ENCODE measurements around the gene SKOR1. TPM values are rescaled to one million over a fixed set of nuclear protein-coding genes. Genes with fewer than 3 reads are reported as not detected.

SKOR1 gene
- polyA plus RNA-seq, 1 of the 3 experiments (the other 2 are of a cell fraction) = 0.26 TPM

DNA sequence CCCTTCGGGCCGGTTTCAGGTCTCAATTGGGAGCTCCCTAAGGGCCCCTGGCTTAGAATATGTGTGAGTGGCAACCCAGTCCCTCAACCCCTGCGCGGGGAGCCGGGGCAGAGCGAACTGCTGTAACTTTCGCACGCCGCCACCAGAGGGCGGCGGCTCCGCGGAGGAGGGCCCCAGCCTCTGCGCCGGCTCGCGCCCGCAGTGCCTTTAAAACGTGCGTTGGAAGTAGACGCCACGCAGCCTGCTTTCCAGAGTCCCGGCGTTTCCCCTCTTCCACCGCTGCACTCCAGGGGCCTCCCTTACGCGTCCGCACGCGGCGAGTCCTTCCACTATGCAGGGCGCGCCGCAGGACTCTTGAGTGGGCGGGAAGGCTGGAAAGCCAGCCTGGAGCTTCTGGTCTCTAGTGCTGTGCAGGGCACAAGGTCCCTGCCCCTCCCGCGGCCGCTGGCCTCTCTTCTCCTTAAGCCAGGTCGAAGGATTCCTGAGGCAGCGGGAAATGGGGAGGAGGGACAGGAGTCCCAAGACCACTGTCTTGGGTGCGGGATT, 38.2 kb downstream of the SKOR1 start:
- CTCF ChIA-PET = interaction anchor here (0.6 to 4.7 kb wide), 72 partner anchors 10 to 917 kb away, joined by 3 to 73 read pairs (median 4); partner anchors contain the start of genes CLN6 and PIAS1
- no peaks in the 10 kb centered on the region for H3K36me3 ChIP-seq (replicated peaks in 1 of 2; ENCODE audit: control insufficient read depth in 1 of 2, insufficient read depth in 2 of 2, low read length in 1 of 2)
- no peak overlapping the region for H3K27ac ChIP-seq (ENCODE audit: low read depth in 2 of 2, low read length in 1 of 2)
- H3K27me3 ChIP-seq (ENCODE audit: insufficient read depth) = no peaks in the 10 kb centered on the region
- H2AFZ ChIP-seq (ENCODE audit: low read depth) = peak overlapping the region; percentile 77
- WGBS (ENCODE audit: low lambda C conversion rate) = 29% methylated on average over 8 of the region's 41 CpGs
- peak; percentile 90 for DNase-seq
- no peaks in the 10 kb centered on the region for H3F3A ChIP-seq (replicated peaks; ENCODE audit: insufficient read depth)
- peak; percentile 96 for TF ChIP-seq SMC3 (IDR thresholded peaks at IDR 0.05; ENCODE audit: low read depth, low read length)
- no peak for TF ChIP-seq MEF2A (IDR thresholded peaks at IDR 0.05; ENCODE audit: borderline replicate concordance, low read depth)
- TF ChIP-seq RAD21 (IDR thresholded peaks at IDR 0.05; ENCODE audit: low read length) = peak; percentile 92
- peak; percentile 46 for TF ChIP-seq NRF1 (IDR thresholded peaks at IDR 0.05; ENCODE audit: low read depth, low read length)
- TF ChIP-seq GATA2 (CRISPR knock-in tag; IDR thresholded peaks at IDR 0.05) = no peak
- no peak for TF ChIP-seq TEAD4 (IDR thresholded peaks at IDR 0.05; ENCODE audit: borderline replicate concordance, insufficient read depth)
- TF ChIP-seq, protein P1, sequence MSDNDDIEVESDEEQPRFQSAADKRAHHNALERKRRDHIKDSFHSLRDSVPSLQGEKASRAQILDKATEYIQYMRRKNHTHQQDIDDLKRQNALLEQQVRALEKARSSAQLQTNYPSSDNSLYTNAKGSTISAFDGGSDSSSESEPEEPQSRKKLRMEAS (IDR thresholded peaks at IDR 0.05; ENCODE audit: low read depth) = peak; percentile 90
- TF ChIP-seq RCOR1 (IDR thresholded peaks at IDR 0.05; ENCODE audit: low read length) = no peak
- TF ChIP-seq EZH2phosphoT487 (IDR thresholded peaks at IDR 0.05; ENCODE audit: borderline replicate concordance, low read depth) = no peak
- TF ChIP-seq FOXM1 (IDR thresholded peaks at IDR 0.05; ENCODE audit: low read depth) = 0 out of 2 replicates have a peak, but pooled peaks have one; percentile 53
- TF ChIP-seq, protein P2, sequence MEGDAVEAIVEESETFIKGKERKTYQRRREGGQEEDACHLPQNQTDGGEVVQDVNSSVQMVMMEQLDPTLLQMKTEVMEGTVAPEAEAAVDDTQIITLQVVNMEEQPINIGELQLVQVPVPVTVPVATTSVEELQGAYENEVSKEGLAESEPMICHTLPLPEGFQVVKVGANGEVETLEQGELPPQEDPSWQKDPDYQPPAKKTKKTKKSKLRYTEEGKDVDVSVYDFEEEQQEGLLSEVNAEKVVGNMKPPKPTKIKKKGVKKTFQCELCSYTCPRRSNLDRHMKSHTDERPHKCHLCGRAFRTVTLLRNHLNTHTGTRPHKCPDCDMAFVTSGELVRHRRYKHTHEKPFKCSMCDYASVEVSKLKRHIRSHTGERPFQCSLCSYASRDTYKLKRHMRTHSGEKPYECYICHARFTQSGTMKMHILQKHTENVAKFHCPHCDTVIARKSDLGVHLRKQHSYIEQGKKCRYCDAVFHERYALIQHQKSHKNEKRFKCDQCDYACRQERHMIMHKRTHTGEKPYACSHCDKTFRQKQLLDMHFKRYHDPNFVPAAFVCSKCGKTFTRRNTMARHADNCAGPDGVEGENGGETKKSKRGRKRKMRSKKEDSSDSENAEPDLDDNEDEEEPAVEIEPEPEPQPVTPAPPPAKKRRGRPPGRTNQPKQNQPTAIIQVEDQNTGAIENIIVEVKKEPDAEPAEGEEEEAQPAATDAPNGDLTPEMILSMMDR (IDR thresholded peaks at IDR 0.05) = peak; percentile 87
- peak; percentile 80 for TF ChIP-seq MXI1 (IDR thresholded peaks at IDR 0.05; ENCODE audit: low read depth, low read length)
- no peak for TF ChIP-seq SIN3A (IDR thresholded peaks at IDR 0.05; ENCODE audit: borderline replicate concordance, low read depth, low read length)
- no peak for TF ChIP-seq RFX5 (IDR thresholded peaks at IDR 0.05; ENCODE audit: low read length)
- no peak for TF ChIP-seq RXRA (IDR thresholded peaks at IDR 0.05; ENCODE audit: borderline replicate concordance, low read depth)
- no peaks in the 10 kb centered on the region for H3K9me2 ChIP-seq
- H3K4me2 ChIP-seq = peak overlapping the region; percentile 75
- no peaks in the 10 kb centered on the region for H4K20me1 ChIP-seq (ENCODE audit: insufficient read depth)
- H3K79me2 ChIP-seq (ENCODE audit: insufficient read depth) = no peaks in the 10 kb centered on the region
- H3K4me3 ChIP-seq (ENCODE audit: low read depth in 2 of 2, low read length in 1 of 2) = peak overlapping the region; percentile 40 to 50
- POLR2A ChIA-PET = interaction anchor here (1.3 kb wide), 1 partner anchor 20 kb away, joined by 3 read pairs; no protein-coding TSS in a partner anchor
- no peaks in the 10 kb centered on the region for H3K9me3 ChIP-seq
- no peak overlapping the region for H3K9ac ChIP-seq
- peaks cover 0 to 2% of the 10 kb centered on the region in 2 experiments; a peak in 1 of 4 replicates for H3K4me1 ChIP-seq (ENCODE audit: control insufficient read depth in 1 of 2, insufficient read depth in 2 of 2, low read depth in 1 of 2, low read length in 1 of 2)

DNA sequence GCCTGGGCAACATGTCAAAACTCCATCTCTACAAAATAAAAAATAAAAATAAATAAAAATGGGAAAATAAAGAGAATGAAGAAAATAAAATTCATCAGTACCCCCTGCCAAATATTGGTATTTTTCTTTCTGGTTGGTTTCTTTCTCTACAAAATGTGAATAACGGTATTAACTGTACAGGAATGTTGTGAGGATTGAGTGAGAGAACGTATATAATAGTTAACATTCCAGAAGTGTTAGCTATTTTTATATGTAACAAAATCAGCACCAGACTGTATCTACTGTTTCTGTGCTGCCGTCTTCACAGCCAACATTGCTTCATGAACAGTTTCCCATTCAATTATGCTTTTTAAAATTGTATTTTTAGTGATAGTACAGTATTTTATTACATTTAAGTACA, 40.0 kb downstream of the SKOR1 start:
- ChIA-PET CTCF (no interaction called here), POLR2A (no interaction called here)
- Histone ChIP-seq H3K9me2 (no peaks in the 10 kb centered on the region), H3K27me3 (ENCODE audit: insufficient read depth) (no peaks in the 10 kb centered on the region), H3K4me1 (ENCODE audit: control insufficient read depth in 1 of 2, insufficient read depth in 2 of 2, low read depth in 1 of 2, low read length in 1 of 2) (peaks cover 0 to 2% of the 10 kb centered on the region in 2 experiments; a peak in 1 of 4 replicates), H3K9me3 (no peaks in the 10 kb centered on the region), H2AFZ (ENCODE audit: low read depth) (no peak overlapping the region), H3K4me2 (no peak overlapping the region), H3K9ac (no peak overlapping the region), H4K20me1 (ENCODE audit: insufficient read depth) (no peaks in the 10 kb centered on the region), H3K79me2 (ENCODE audit: insufficient read depth) (no peaks in the 10 kb centered on the region), H3K4me3 (ENCODE audit: low read depth in 2 of 2, low read length in 1 of 2) (no peak overlapping the region), H3K36me3 (replicated peaks in 1 of 2; ENCODE audit: control insufficient read depth in 1 of 2, insufficient read depth in 2 of 2, low read length in 1 of 2) (no peaks in the 10 kb centered on the region), H3F3A (replicated peaks; ENCODE audit: insufficient read depth) (no peaks in the 10 kb centered on the region), H3K27ac (ENCODE audit: low read depth in 2 of 2, low read length in 1 of 2) (no peak overlapping the region)
- 63% methylated on average over 3 of the region's 3 CpGs for WGBS (ENCODE audit: low lambda C conversion rate)
- no peak for DNase-seq
- TF ChIP-seq, protein P1 (IDR thresholded peaks at IDR 0.05; ENCODE audit: low read depth) = no peak
- no peak for TF ChIP-seq TCF12 (IDR thresholded peaks at IDR 0.05)
- TF ChIP-seq MXI1 (IDR thresholded peaks at IDR 0.05; ENCODE audit: low read depth, low read length) = no peak
- TF ChIP-seq, protein P3, sequence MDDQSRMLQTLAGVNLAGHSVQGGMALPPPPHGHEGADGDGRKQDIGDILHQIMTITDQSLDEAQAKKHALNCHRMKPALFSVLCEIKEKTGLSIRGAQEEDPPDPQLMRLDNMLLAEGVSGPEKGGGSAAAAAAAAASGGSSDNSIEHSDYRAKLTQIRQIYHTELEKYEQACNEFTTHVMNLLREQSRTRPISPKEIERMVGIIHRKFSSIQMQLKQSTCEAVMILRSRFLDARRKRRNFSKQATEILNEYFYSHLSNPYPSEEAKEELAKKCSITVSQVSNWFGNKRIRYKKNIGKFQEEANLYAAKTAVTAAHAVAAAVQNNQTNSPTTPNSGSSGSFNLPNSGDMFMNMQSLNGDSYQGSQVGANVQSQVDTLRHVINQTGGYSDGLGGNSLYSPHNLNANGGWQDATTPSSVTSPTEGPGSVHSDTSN (IDR thresholded peaks at IDR 0.05) = no peak
- TF ChIP-seq GABPA (IDR thresholded peaks at IDR 0.05; ENCODE audit: low read depth) = no peak
- TF ChIP-seq YY1 (IDR thresholded peaks at IDR 0.05; ENCODE audit: low read depth) = no peak
- TF ChIP-seq RCOR1 (IDR thresholded peaks at IDR 0.05; ENCODE audit: low read length) = no peak
- no peak for TF ChIP-seq EZH2phosphoT487 (IDR thresholded peaks at IDR 0.05; ENCODE audit: borderline replicate concordance, low read depth)
- TF ChIP-seq, protein P4, sequence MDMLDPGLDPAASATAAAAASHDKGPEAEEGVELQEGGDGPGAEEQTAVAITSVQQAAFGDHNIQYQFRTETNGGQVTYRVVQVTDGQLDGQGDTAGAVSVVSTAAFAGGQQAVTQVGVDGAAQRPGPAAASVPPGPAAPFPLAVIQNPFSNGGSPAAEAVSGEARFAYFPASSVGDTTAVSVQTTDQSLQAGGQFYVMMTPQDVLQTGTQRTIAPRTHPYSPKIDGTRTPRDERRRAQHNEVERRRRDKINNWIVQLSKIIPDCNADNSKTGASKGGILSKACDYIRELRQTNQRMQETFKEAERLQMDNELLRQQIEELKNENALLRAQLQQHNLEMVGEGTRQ (IDR thresholded peaks at IDR 0.05; ENCODE audit: borderline replicate concordance, low read depth, low read length) = no peak
